GM23248 (cell line): ENCODE results near the gene ABCC1. TPM values are rescaled to one million over a fixed set of nuclear protein-coding genes. Genes with fewer than 3 reads are reported as not detected.

Experiments
- DNase-seq: peaks from one replicate; pipeline ENCODE4 v3.0.0-alpha.2; 2015
- H2AFZ ChIP-seq: fragments of 200-600 bp; sonication (generic); 2 replicates; pipeline ENCODE4 v1.6.1; 2016; ENCODE audit warnings: antibody characterized with exemption
- H3F3A ChIP-seq: fragments of 200-600 bp; sonication (generic); 2 replicates; pipeline ENCODE4 v1.6.1; 2016; ENCODE audit warnings: mild to moderate bottlenecking, antibody characterized with exemption, mixed run types; ENCODE audit not compliant: insufficient read depth
- H3K27ac ChIP-seq: fragments of 200-600 bp; sonication (generic); 2 replicates; pipeline ENCODE4 v1.5.1; 2016; ENCODE audit warnings: mild to moderate bottlenecking
- H3K27me3 ChIP-seq: fragments of 200-600 bp; sonication (generic); replicated peaks from 2 replicates; pipeline ENCODE4 v1.6.1; 2016; ENCODE audit warnings: mild to moderate bottlenecking; ENCODE audit not compliant: insufficient read depth
- H3K36me3 ChIP-seq: fragments of 200-600 bp; sonication (generic); 2 replicates; pipeline ENCODE4 v1.6.1; 2016; ENCODE audit warnings: low read depth, mild to moderate bottlenecking
- H3K4me1 ChIP-seq: fragments of 200-600 bp; sonication (generic); 2 replicates; pipeline ENCODE4 v1.6.1; 2016; ENCODE audit warnings: mild to moderate bottlenecking; ENCODE audit not compliant: insufficient read depth
- H3K4me2 ChIP-seq: fragments of 200-600 bp; sonication (generic); one replicate; pipeline ENCODE4 v1.6.1; 2016; ENCODE audit warnings: mild to moderate bottlenecking; ENCODE audit not compliant: unreplicated experiment
- H3K4me3 ChIP-seq: fragments of 200-600 bp; sonication (generic); 2 replicates; pipeline ENCODE4 v1.5.1; 2016; ENCODE audit warnings: mild to moderate bottlenecking
- H3K79me2 ChIP-seq: fragments of 200-600 bp; sonication (generic); 2 replicates; pipeline ENCODE4 v1.6.1; 2016; ENCODE audit warnings: mild to moderate bottlenecking; ENCODE audit not compliant: insufficient read depth
- H3K9ac ChIP-seq: fragments of 200-600 bp; sonication (generic); 2 replicates; pipeline ENCODE4 v1.6.1; 2016; ENCODE audit warnings: mild to moderate bottlenecking
- H3K9me2 ChIP-seq: fragments of 200-600 bp; sonication (generic); 2 replicates; pipeline ENCODE4 v1.6.1; 2016; ENCODE audit warnings: mixed run types, mild to moderate bottlenecking, moderate library complexity; ENCODE audit not compliant: insufficient read depth
- H3K9me3 ChIP-seq: fragments of 200-600 bp; sonication (generic); one replicate; pipeline ENCODE4 v1.6.1; 2017; ENCODE audit warnings: low read depth
- H4K20me1 ChIP-seq: fragments of 200-600 bp; sonication (generic); 2 replicates; pipeline ENCODE4 v1.6.0; 2016; ENCODE audit not compliant: insufficient read depth
- EZH2 ChIP-seq: fragments of 200-600 bp; sonication (generic); IDR thresholded peaks from 2 replicates; pipeline ENCODE4 v1.6.1; 2018; ENCODE audit warnings: antibody characterized with exemption, mild to moderate bottlenecking; ENCODE audit not compliant: insufficient read depth, poor library complexity, severe bottlenecking
- EZH2phosphoT487 ChIP-seq: fragments of 200-600 bp; sonication (generic); IDR thresholded peaks from 2 replicates; pipeline ENCODE4 v1.6.1; 2018; ENCODE audit warnings: antibody characterized with exemption, moderate library complexity, mild to moderate bottlenecking, low read depth; ENCODE audit not compliant: insufficient read depth
- WGBS, 2 experiments: methylation state at CpG; one replicate each; pipeline ENCODE4 v1.1.6; 2015 to 2017; ENCODE audit warnings: low lambda C conversion rate in 2 of 2, low coverage in 1 of 2; ENCODE audit errors: missing lambda C conversion rate in 2 of 2; 5-methylcytosine and 5-hydroxymethylcytosine counted together
- in situ Hi-C: fragments of 300-500 bp; cut with MboI; formaldehyde crosslinking; loops from 2 replicates; pipeline ENCODE4 v1.15.0; 2020
- polyA plus RNA-seq: library from polyadenylated mRNA; unstranded; fragments of >200 nt; fragmentation: Nextera tagmentation; extraction: Ambion mirVana; gene quantifications from 2 replicates; pipeline ENCODE4 v1.2.1, GENCODE V29; 2016
- total RNA-seq: library from RNA; depleted of rRNA; stranded (reverse); fragments of >200 nt; shearing (Covaris generic); gene quantifications from 2 replicates; pipeline ENCODE4 v1.2.3, GENCODE V29; 2014

The ABCC1 gene
- total and polyA plus RNA-seq, 2 experiments from 2014 or later, result 16.2 to 25.5 TPM

- Histone ChIP-seq H3K9ac (no peak overlapping the region), H2AFZ (no peak overlapping the region), H3K27me3 (no peaks in the 10 kb centered on the region), H3K9me3 (no peaks in the 10 kb centered on the region), H3K79me2 (peaks cover 100% of the 10 kb centered on the region), H3K27ac (no peak overlapping the region), H3K36me3 (no peaks in the 10 kb centered on the region), H3K4me2 (no peak overlapping the region), H3K4me3 (no peak overlapping the region), H3K9me2 (no peaks in the 10 kb centered on the region), H3F3A (peaks cover 13% of the 10 kb centered on the region), H4K20me1 (peaks cover 20% of the 10 kb centered on the region), H3K4me1 (peaks cover 19% of the 10 kb centered on the region)
- in situ Hi-C loops, result no loop called here
- no peak for TF ChIP-seq EZH2
- TF ChIP-seq EZH2phosphoT487, result no peak
- 90 to 93% methylated on average over 12 of the region's 12 CpGs for WGBS, 2 experiments
- no peak for DNase-seq
Measured at GRCh38 chr16:15960124-15960971, 10.9 kb downstream of the ABCC1 start.

GRCh38 chr16:15961060-15961511 lies 11.7 kb downstream of the ABCC1 start:
- Histone ChIP-seq H3K4me3 (no peak overlapping the region), H3K79me2 (peaks cover 100% of the 10 kb centered on the region), H4K20me1 (peaks cover 16% of the 10 kb centered on the region), H3K9me2 (no peaks in the 10 kb centered on the region), H3K27ac (no peak overlapping the region), H2AFZ (no peak overlapping the region), H3K4me2 (no peak overlapping the region), H3F3A (peaks cover 13% of the 10 kb centered on the region), H3K9me3 (no peaks in the 10 kb centered on the region), H3K9ac (no peak overlapping the region), H3K36me3 (no peaks in the 10 kb centered on the region), H3K4me1 (peaks cover 19% of the 10 kb centered on the region), H3K27me3 (no peaks in the 10 kb centered on the region)
- WGBS, 2 experiments, result 74% methylated on average over 5 of the region's 5 CpGs
- no peak for DNase-seq
- in situ Hi-C loops, result no loop called here
- no peak for TF ChIP-seq EZH2
- no peak for TF ChIP-seq EZH2phosphoT487

DNA sequence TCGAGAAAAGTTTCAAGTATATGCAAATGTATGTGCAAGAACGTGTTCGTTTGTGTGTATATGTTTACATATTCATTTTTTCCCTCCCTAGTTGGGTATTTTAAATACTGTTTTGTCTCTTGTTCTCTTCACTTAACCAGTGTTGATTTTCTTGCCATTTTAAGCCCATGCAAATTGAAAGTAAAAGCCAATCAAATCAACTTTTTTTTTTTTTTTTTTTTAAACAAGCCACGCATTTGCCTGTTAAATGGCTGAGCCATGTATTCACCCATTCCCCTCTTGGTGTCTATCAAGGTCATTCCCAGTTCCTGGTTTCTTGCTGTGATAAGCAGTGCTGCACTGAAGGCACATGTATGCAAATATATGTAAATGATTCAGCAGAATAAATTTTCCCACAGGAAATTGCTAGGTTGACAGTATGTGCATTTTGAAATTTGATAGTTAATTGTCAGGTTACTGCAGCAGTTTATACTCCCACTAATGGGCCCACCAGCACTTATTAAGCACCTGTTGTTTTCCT lies 12.2 kb downstream of the ABCC1 start:
- Histone ChIP-seq H2AFZ (no peak overlapping the region), H3K9ac (no peak overlapping the region), H4K20me1 (peaks cover 13% of the 10 kb centered on the region; the same call in 1 of the 2 replicates), H3K9me2 (no peaks in the 10 kb centered on the region), H3K4me1 (peaks cover 23% of the 10 kb centered on the region), H3K79me2 (peaks cover 100% of the 10 kb centered on the region), H3K4me3 (no peak overlapping the region), H3K27me3 (no peaks in the 10 kb centered on the region), H3K9me3 (no peaks in the 10 kb centered on the region), H3K4me2 (no peak overlapping the region), H3K36me3 (no peaks in the 10 kb centered on the region), H3F3A (peaks cover 16% of the 10 kb centered on the region), H3K27ac (no peak overlapping the region)
- in situ Hi-C loops, result no loop called here
- TF ChIP-seq EZH2 (no peak), EZH2phosphoT487 (no peak)
- 78% methylated on average over 4 of the region's 4 CpGs for whole genome bisulfite sequencing, 2 experiments
- DNase-seq, result no peak

- H3K27ac ChIP-seq, result no peak overlapping the region
- TF ChIP-seq EZH2phosphoT487 (no peak), EZH2 (no peak)
- no peaks in the 10 kb centered on the region for H3K9me3 ChIP-seq
- no peaks in the 10 kb centered on the region for H3K27me3 ChIP-seq
- no peak overlapping the region for H3K4me3 ChIP-seq
- peaks cover 100% of the 10 kb centered on the region for H3K79me2 ChIP-seq
- no peaks in the 10 kb centered on the region for H3K36me3 ChIP-seq
- peaks cover 29% of the 10 kb centered on the region for H3K4me1 ChIP-seq
- in situ Hi-C loops, result no loop called here
- 76 to 84% methylated on average over 5 of the region's 5 CpGs for whole genome bisulfite sequencing, 2 experiments
- no peaks in the 10 kb centered on the region for H3K9me2 ChIP-seq
- H2AFZ ChIP-seq, result no peak overlapping the region
- DNase-seq, result no peak
- H4K20me1 ChIP-seq, result peaks cover 13% of the 10 kb centered on the region; the same call in 1 of the 2 replicates
- H3F3A ChIP-seq, result peaks cover 31% of the 10 kb centered on the region
- no peak overlapping the region for H3K4me2 ChIP-seq
- no peak overlapping the region for H3K9ac ChIP-seq
Measured at GRCh38 chr16:15963307-15963910, 14.0 kb downstream of the ABCC1 start.
